Chondrocyte (in vitro differentiated cells): ENCODE results near the gene MBL2. TPM values are rescaled to one million over a fixed set of nuclear protein-coding genes. Genes with fewer than 3 reads are reported as not detected.

ENCODE experiments used
- DNase-seq: peaks from one replicate; pipeline ENCODE4 v3.0.0; 2021; ENCODE audit warnings: mixed read lengths, low spot score
- H3K27ac Mint-ChIP-seq: one replicate; pipeline ENCODE4 v1.8.0; 2021; ENCODE audit warnings: mild to moderate bottlenecking, moderate library complexity, mixed read lengths; ENCODE audit not compliant: unreplicated experiment
- H3K27me3 Mint-ChIP-seq: 2 replicates; pipeline ENCODE4 v1.8.0; 2021; ENCODE audit warnings: low read depth, mixed read lengths
- H3K36me3 Mint-ChIP-seq: 2 replicates; pipeline ENCODE4 v1.8.0; 2021; ENCODE audit warnings: low read depth, mixed read lengths
- H3K4me1 Mint-ChIP-seq: 2 replicates; pipeline ENCODE4 v1.8.0; 2021; ENCODE audit warnings: low read depth, mild to moderate bottlenecking, mixed read lengths
- H3K4me3 Mint-ChIP-seq: one replicate; pipeline ENCODE4 v1.8.0; 2021; ENCODE audit warnings: mild to moderate bottlenecking, moderate library complexity, mixed read lengths; ENCODE audit not compliant: unreplicated experiment
- H3K9me3 Mint-ChIP-seq: 2 replicates; pipeline ENCODE4 v1.8.0; 2021; ENCODE audit warnings: low read depth, mixed read lengths
- total RNA-seq: library from RNA; stranded (reverse); gene quantifications from 3 replicates; pipeline ENCODE4 v1.2.1, GENCODE V29; 2021
- TF ChIP-seq, protein P1 (sequence below): fragments of 200-600 bp; sonication (generic); IDR thresholded peaks from 2 replicates; pipeline ENCODE4 v1.5.0; 2021; ENCODE audit warnings: antibody characterized with exemption, mild to moderate bottlenecking, moderate library complexity

MBL2 gene
- total RNA-seq, 1 donor from 2014 or later = not detected

DNA sequence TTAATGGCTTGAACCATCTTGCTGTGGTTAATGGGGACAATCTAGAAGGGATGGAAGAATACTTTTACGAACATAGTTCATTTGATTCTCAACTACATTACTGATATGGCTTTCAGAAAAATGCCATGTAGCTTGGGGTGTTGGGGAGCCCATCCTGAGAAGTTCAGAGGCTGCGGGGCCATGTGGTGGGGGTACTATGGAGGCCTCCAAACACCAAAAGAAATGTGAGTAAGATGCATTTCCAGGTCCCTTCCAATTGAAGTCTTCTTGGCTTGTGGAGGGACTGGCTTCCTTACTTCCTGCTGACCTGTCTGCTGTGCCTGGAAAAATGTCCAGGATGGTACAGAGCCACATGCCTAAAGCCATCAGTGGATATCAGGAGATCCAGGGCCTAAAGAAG, 1.6 kb upstream of the MBL2 start:
- H3K9me3 Mint-ChIP-seq = no peaks in the 10 kb centered on the region
- TF ChIP-seq, protein P1, sequence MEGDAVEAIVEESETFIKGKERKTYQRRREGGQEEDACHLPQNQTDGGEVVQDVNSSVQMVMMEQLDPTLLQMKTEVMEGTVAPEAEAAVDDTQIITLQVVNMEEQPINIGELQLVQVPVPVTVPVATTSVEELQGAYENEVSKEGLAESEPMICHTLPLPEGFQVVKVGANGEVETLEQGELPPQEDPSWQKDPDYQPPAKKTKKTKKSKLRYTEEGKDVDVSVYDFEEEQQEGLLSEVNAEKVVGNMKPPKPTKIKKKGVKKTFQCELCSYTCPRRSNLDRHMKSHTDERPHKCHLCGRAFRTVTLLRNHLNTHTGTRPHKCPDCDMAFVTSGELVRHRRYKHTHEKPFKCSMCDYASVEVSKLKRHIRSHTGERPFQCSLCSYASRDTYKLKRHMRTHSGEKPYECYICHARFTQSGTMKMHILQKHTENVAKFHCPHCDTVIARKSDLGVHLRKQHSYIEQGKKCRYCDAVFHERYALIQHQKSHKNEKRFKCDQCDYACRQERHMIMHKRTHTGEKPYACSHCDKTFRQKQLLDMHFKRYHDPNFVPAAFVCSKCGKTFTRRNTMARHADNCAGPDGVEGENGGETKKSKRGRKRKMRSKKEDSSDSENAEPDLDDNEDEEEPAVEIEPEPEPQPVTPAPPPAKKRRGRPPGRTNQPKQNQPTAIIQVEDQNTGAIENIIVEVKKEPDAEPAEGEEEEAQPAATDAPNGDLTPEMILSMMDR = no peak
- H3K4me3 Mint-ChIP-seq = no peak overlapping the region
- H3K4me1 Mint-ChIP-seq = no peaks in the 10 kb centered on the region
- no peak for DNase-seq
- no peak overlapping the region for H3K27ac Mint-ChIP-seq
- no peaks in the 10 kb centered on the region for H3K36me3 Mint-ChIP-seq
- no peaks in the 10 kb centered on the region for H3K27me3 Mint-ChIP-seq

DNA sequence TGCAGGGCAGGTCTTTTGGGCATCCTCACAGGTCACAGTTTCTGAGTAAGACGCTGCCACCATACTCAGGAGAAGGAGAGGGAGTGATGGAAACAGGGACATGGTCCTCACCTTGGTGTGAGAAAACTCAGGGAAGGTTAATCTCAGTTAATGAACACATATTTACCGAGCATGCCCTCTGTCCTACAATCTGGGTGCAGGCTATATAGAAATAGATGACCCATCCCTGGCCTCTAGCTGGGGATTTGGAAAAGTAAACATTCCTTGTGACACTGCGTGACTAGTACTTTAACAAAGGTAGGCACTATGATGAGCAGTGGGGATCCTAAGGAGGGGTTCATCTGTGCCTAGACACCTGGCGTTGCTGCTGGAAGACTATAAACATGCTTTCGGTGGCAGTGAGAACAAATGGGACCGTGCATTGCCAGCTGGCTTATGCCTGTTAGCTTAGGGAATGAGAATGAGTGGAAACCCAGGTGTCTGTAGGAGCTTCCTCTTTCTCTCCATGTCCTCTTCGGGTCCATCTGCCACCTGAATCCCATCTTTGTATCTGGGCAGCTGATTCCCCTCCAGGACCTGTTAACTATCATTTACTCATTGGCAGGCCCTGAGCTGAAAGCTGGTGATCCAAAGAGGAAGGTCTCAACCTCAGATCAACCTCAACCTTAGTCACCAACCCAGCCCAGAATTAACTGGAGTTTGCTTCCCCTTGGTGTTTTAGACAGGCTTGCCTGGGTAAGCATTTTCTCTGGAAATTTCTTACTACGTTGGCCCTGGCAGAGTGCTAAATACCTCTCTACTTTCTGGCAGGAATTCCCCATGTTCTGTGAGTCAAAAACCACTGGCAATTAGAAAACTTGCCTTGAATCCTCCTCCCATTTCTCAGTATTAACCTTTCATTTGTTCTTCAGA, 794 bp downstream of the MBL2 start:
- H3K36me3 Mint-ChIP-seq = no peaks in the 10 kb centered on the region
- H3K4me3 Mint-ChIP-seq = no peak overlapping the region
- no peaks in the 10 kb centered on the region for H3K4me1 Mint-ChIP-seq
- no peaks in the 10 kb centered on the region for H3K27me3 Mint-ChIP-seq
- no peak for DNase-seq
- no peaks in the 10 kb centered on the region for H3K9me3 Mint-ChIP-seq
- TF ChIP-seq, protein P1 = no peak
- H3K27ac Mint-ChIP-seq = no peak overlapping the region

DNA sequence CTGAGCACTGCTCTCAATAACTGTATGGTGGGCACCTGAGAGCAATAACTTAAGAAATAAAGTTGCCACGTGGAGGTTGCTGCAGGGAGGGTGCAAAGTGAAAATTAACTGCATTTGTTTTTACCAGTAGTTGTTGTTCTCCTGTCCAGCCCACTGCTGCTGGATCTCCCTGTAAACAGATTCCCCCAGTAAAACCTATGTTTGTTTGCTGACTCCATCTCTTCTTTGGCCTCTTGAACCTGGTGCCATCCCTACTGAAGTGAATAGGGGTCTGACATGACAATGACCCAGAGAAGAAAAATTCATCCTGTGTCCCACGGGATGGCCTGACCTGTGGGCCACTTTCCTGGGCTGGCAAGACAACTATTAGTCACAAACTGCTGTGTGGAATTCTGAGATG, 1.7 kb downstream of the MBL2 start:
- H3K27ac Mint-ChIP-seq = no peak overlapping the region
- DNase-seq = no peak
- no peaks in the 10 kb centered on the region for H3K27me3 Mint-ChIP-seq

DNA sequence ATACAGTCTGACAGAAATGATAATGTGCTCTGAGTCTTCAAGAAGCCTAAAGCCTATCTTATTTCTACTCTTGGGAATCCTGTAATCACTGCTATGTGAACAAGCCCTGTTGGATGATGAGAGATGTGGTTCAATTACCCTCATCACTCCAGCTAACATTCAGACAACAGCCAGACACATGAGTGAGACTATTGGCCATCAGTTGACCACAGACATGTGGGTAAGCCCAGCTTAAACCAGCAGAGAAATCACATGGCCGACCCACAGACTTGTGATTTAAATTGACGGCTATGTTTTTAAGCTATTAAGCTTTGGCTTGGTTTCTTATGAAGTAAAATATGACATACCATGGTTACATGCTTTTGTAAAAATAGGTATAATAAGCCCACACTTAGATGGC, 2.6 kb downstream of the MBL2 start:
- no peak overlapping the region for H3K27ac Mint-ChIP-seq
- no peak overlapping the region for H3K4me3 Mint-ChIP-seq
- DNase-seq = no peak
- H3K4me1 Mint-ChIP-seq = no peaks in the 10 kb centered on the region
- no peaks in the 10 kb centered on the region for H3K9me3 Mint-ChIP-seq
- no peaks in the 10 kb centered on the region for H3K27me3 Mint-ChIP-seq
- TF ChIP-seq, protein P1 = no peak
- no peaks in the 10 kb centered on the region for H3K36me3 Mint-ChIP-seq

More for the DNA sequence above, 1.7 kb downstream of the MBL2 start:
- no peaks in the 10 kb centered on the region for H3K36me3 Mint-ChIP-seq
- no peaks in the 10 kb centered on the region for H3K4me1 Mint-ChIP-seq
- H3K4me3 Mint-ChIP-seq = no peak overlapping the region
- TF ChIP-seq, protein P1 = no peak
- H3K9me3 Mint-ChIP-seq = no peaks in the 10 kb centered on the region

DNA sequence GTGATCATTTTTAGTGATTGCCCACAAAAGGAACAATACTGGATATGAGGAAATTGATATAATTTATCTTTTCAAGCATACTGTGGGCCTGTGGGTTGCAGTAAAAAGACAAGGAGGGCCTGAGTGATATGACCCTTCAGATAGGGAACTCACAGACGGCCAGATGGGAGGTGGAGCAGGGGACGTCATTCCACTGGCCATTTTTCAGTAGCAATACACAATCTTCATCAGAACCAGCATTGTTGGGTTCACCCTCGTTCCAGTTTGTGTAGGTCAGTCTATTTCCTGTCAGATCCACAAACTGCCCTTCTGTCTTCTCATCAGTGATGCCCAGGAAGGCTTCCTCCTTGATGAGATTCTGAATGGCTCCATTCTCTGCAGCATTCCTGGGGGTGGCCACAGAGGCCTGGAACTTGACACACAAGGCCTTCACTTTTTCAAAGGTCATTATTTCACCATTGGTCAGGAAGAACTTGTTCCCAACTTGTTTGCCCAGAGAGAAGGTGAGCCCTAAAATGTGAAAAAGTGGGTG, 4.5 kb downstream of the MBL2 start:
- no peak overlapping the region for H3K4me3 Mint-ChIP-seq
- no peaks in the 10 kb centered on the region for H3K9me3 Mint-ChIP-seq
- H3K4me1 Mint-ChIP-seq = no peaks in the 10 kb centered on the region
- no peaks in the 10 kb centered on the region for H3K27me3 Mint-ChIP-seq
- H3K27ac Mint-ChIP-seq = no peak overlapping the region
- TF ChIP-seq, protein P1 = no peak
- H3K36me3 Mint-ChIP-seq = no peaks in the 10 kb centered on the region
- no peak for DNase-seq
